ENCODE results near the gene CERS6.

DNA sequence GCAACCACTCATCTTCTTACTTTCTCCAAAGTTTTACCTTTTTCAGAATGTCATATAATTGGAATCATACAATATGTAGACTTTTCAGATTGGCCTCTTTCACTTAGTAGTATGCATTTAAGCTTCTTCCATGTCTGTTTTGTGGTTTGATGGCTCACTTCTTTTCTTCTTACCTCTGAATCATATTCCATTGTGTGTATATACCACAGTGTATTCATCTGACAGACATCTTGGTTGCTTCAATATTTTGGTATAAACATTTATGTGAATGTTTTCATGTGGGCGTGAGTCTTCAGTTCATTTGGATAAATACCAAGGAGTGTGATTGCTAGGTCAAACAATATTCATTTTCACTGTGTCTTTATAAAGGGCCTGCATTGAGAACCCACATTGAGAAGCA is 210.3 kb downstream of the CERS6 start:
- TF ChIP-seq, protein P1, sequence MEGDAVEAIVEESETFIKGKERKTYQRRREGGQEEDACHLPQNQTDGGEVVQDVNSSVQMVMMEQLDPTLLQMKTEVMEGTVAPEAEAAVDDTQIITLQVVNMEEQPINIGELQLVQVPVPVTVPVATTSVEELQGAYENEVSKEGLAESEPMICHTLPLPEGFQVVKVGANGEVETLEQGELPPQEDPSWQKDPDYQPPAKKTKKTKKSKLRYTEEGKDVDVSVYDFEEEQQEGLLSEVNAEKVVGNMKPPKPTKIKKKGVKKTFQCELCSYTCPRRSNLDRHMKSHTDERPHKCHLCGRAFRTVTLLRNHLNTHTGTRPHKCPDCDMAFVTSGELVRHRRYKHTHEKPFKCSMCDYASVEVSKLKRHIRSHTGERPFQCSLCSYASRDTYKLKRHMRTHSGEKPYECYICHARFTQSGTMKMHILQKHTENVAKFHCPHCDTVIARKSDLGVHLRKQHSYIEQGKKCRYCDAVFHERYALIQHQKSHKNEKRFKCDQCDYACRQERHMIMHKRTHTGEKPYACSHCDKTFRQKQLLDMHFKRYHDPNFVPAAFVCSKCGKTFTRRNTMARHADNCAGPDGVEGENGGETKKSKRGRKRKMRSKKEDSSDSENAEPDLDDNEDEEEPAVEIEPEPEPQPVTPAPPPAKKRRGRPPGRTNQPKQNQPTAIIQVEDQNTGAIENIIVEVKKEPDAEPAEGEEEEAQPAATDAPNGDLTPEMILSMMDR (conservative IDR thresholded peaks at IDR 0.05): no peak
- no peak for TF ChIP-seq EZH2 (IDR thresholded peaks at IDR 0.05; ENCODE audit: low read depth)
